Endothelial cell of hepatic sinusoid (primary cell): ENCODE results near the gene SIMC1.
"Not testable (repeated sequence)": the region's sequence is repeated elsewhere in the genome, so short reads cannot be mapped to it uniquely, and the experiment has no call there.

Source experiments
- in situ Hi-C: cut with HindIII; loops from 2 replicates; pipeline ENCODE4 v1.10.0; 2017; ENCODE audit warnings: low sequenced_read_pairs

The SIMC1 gene

GRCh38 chr5:176214466-176215021 lies 23.7 kb upstream of the SIMC1 start:
- in situ Hi-C loops = not testable (repeated sequence)

- in situ Hi-C loops = not testable (repeated sequence)
Observed at GRCh38 chr5:176216393-176216916, 21.8 kb upstream of the SIMC1 start.

DNA sequence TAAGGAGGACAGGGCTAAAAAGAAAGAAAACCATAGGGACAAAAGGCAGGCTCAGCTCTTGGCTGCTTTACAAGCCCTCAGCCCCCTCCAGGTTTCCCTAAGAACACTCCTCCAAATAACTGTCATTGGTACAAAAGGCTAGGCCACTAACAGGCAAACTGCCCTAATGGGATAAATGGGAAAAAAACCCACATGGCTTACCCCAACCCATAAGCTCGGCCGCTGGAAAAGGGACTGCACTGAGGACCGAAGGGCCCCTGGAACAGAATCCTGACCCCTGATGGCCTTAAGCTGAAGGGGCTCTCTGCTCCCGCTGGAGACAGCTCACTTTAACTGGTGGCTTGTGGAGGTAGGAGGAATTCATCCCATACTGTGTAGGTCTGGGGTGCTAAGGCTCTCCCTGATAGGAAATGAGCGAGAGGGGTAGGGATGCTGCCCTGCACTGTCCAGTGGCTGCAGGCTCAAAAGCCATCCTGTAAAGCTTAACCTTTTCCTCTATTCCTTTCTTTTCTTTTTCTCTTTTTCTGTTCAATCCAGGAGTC lies 21.0 kb upstream of the SIMC1 start:
- in situ Hi-C loops = not testable (repeated sequence)

DNA sequence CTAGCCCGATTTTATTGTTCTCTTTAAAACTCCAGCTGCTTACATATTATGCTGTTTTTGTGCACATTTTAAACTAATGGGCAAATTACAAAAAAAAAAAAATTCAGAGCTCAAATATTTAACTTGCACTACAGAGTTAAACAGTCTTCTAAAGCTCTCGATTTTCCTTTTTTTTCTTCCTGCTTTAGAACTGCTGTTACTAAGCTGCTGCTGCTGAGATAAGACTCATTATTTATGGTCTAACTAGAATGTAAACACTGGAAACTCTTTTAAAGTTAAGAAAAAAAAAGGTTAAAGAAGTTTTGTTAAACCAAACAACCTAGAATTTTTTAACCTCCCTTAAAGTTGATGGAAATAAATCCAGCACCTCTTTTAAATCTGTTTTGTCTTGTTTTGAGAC lies 20.5 kb upstream of the SIMC1 start:
- in situ Hi-C loops = not testable (repeated sequence)

DNA sequence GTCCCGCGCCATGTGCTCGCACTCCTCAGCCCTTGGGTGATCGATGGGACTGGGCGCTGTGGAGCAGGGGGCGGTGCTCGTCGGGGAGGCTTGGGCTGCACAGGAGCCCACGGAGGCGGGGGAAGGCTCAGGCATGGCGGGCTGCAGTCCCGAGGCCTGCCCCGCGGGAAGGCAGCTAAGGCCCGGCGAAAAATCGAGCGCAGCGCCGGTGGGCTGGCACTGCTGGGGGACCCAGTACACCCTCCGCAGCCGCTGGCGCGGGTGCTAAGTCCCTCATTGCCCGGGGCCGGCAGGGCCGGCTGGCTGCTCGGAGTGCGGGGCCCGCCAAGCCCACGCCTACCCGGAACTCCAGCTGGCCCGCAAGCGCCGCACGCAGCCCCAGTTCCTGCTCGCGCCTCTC lies 16.2 kb upstream of the SIMC1 start:
- in situ Hi-C loops = not testable (repeated sequence)

- in situ Hi-C loops = not testable (repeated sequence)
Observed at GRCh38 chr5:176228358-176228757, 9.9 kb upstream of the SIMC1 start.

GRCh38 chr5:176233253-176233652 lies 5.0 kb upstream of the SIMC1 start:
- in situ Hi-C loops = not testable (repeated sequence)

DNA sequence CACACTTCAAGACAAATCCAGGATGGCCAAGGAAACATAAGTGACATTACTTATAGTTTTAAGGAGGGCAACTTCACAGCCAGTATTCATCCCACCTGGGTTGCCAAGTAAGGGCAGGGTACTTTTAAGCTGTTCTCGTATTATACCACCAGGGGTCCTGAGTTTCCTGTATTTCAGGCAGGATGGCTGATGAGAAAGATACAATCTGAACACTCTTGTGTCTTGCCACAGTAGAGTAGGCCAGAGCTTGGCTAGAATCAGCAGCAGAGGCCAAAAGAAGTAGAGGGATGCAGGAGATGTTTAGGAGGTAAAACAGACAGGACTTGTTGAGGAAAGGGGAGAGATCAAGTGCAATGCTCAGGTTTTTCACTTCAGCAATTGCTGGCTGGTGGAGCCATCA lies 3.1 kb upstream of the SIMC1 start:
- in situ Hi-C loops = not testable (repeated sequence)

DNA sequence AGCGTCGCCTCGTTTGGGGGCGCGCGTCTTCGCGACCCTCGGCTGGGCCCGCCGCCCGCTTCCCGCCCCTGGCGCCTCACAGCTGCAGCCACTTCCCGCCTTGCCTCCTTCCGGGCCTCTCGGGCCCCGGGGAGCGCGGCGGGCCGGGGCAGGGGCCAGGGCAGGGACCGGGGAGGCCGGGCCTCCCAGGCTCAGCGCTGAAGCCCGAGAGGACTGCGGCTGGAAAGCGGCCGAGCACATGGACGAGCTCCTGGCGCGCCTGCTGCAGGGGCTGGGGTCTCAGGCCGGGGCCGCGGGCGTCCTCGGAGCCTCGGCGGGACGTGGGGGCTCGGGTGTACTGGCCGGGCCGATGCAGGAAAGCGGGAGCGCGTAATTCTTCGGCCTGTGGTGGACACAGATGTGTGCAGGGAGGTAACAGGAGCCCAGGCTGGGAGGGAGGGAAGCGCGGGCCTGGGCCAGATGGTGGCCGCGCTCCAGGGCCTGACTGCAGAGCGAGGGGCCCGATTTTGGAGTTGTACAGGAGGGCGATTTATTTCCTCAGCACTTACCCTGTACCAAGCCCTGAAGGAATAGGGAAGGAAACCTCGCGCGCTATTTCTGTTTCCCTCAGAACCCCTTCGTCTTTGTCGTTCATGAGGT lies 540 bp downstream of the SIMC1 start:
- in situ Hi-C loops = not testable (repeated sequence)

DNA sequence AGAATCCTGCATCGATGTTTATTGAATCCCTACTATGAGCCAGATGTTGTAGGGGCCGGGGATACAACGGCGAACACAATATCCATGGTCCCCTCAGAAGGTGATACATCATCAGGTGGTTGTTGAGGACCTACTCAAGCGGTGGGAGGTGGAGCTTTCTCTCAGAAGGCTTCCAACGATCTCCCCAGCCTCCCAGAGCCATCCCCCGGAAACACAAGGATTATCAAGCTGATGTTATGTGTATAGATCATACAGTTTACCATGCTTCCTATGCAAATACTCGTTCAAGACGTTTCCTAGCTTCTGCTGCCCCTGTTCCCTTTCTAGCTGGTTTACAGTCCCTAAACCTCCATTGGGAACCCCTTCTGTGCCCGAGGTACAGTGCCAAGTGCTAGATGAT lies 1.1 kb downstream of the SIMC1 start:
- in situ Hi-C loops = not testable (repeated sequence)

DNA sequence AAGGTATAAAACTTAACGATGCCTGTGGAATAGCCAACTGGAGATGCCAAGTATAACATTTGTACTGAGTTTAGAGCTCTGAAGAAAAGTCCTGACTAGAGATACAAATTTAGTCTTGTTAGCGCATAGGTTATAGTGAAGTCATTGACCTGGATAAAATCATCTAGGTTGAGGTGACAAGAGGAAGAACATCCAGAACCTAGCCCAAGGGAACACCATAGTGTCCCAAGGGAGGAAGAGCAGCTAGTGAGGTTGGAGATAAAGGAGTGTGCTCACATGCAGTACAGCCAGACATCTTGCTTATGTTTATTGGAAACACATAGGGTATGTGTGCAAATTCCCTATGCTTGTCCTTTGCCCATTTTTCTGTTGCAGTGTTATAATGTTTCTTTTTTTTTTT lies 6.1 kb downstream of the SIMC1 start:
- in situ Hi-C loops = not testable (repeated sequence)

- in situ Hi-C loops = not testable (repeated sequence)
Observed at GRCh38 chr5:176245074-176245473, 6.8 kb downstream of the SIMC1 start.

DNA sequence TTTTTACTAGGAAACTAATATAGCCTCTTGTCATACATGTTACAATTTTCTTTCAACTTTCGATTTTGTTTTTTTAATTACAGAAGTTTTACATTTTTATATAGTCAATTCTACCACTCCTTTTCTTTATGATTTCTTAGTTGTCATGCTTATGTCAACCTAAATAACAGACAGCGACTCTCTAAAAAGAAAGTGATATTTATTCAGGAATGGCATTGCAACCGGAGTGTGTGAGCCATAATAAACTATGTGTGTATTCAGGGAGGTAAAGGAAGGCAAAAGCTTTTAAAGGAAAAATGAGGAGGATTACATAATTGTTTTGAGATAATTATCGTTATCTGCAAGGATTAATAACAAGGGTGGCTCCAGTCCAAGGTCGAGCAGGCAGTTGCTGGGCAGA lies 7.3 kb downstream of the SIMC1 start:
- in situ Hi-C loops = not testable (repeated sequence)

- in situ Hi-C loops = not testable (repeated sequence)
Observed at GRCh38 chr5:176250691-176251090, 12.5 kb downstream of the SIMC1 start.

GRCh38 chr5:176252171-176252570 lies 13.9 kb downstream of the SIMC1 start:
- in situ Hi-C loops = not testable (repeated sequence)

DNA sequence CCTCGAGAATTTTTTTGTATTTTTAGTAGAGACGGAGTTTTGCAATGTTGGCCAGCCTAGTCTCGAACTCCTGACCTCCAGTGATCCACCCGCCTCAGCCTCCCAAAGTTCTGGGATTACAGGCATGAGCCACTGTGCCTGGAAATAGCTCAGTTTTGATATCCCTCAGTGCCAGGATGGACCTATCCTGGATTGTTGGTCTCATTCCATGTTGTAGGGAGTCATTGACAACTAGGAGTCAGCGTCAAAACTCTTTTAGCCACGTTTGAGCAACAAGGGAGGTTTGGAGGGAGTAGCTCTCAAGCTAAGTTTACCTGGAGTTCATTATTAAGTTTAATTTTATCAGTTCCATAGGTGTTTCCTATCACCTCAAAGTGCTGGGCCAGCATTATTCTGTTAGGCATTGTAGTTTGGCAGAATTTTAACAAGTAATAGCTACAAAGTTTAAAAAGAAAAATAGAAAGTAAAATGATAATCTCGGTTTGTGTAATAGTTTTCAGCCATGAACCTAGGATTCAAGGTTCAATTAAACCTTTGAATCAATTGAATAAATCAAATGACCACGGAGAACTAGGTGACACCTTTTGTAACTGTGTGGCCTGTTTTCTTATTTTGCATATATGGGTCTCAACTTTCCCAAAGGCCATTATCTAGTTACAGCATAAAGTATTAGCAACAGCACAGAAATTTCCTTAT lies 15.3 kb downstream of the SIMC1 start:
- in situ Hi-C loops = not testable (repeated sequence)

DNA sequence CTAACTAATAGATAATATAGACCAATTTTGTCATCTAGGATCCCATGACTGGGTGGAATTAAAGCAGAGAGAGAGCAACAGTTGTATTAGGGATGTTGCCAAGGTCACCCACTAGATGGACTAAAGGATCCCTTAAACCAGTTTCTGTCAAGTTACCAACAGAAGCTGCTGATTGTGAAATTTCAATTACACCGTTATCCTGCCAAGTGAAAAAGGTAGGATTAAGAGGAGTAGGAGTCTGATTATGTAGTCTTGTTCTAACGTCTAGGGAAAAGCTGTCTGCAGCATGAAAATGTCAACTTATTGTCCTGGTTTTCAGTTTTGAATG lies 15.8 kb downstream of the SIMC1 start:
- in situ Hi-C loops = not testable (repeated sequence)

- in situ Hi-C loops = not testable (repeated sequence)
Observed at GRCh38 chr5:176257871-176258505, 19.8 kb downstream of the SIMC1 start.

DNA sequence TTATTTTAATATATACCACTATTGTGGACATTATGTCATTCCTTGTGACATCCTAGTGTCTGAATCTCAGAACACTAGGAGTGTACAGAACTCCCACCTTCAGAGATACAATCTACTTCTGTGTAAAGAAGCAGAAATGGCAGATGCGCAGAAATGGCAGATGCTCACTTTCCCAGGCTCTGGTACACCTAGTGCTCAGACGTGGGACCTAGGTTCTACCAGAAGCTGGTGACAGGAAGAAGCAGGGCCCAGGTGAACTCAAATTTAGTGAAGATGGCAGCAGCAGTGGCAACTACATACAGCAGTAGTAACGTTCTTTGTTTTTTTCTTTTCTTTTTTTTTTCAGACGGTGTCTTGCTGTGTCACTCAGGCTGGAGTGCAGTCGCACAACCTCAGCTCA lies 22.5 kb downstream of the SIMC1 start:
- in situ Hi-C loops = not testable (repeated sequence)

DNA sequence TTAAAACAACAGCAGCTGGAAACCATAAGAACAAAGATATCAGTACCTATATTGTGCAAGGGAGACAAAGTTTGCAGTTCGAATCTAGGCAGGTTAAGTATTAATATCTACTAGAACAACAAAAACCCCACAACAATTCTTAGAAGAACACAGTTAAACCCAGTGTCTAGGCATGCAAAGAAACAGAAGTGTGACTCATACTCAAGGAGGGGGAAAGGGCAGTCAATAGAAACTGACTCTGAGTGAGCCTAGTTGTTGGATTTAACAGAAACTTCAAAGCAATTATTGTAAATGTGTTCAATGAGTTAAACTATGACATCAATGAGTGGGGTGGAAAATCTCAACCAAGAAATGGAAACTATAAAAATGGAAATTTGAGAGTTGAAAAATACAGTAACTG lies 28.2 kb downstream of the SIMC1 start:
- in situ Hi-C loops = not testable (repeated sequence)

- in situ Hi-C loops = not testable (repeated sequence)
Observed at GRCh38 chr5:176289018-176289417, 50.8 kb downstream of the SIMC1 start.
